ENCODE data around the gene NTRK3.
A peak's percentile ranks its signal among the peaks of the same experiment; 100 is the strongest.

The NTRK3 gene

GRCh38 chr15:88255484-88256278, 858 bp downstream of the NTRK3 start:
- Histone ChIP-seq H3K36me3 (ENCODE audit: insufficient read depth, low read length) (no peaks in the 10 kb centered on the region), H3K4me3 (ENCODE audit: low read length) (peak overlapping the region; percentile 45), H3K9me3 (replicated peaks; ENCODE audit: low read length) (no peaks in the 10 kb centered on the region), H3K27me3 (ENCODE audit: control insufficient read depth, insufficient read depth, low read length) (peaks cover 59% of the 10 kb centered on the region), H3K4me2 (ENCODE audit: low read length) (peak overlapping the region; percentile 81), H3K4me1 (ENCODE audit: control insufficient read depth, insufficient read depth, low read length) (peaks cover 3% of the 10 kb centered on the region), H3K9ac (ENCODE audit: low read depth, low read length) (no peak overlapping the region)

- H3K27me3 ChIP-seq (ENCODE audit: control insufficient read depth, insufficient read depth, low read length) = peaks cover 56% of the 10 kb centered on the region
Measured at GRCh38 chr15:88255087-88255483, 1.5 kb downstream of the NTRK3 start.

GRCh38 chr15:88252441-88252840, 4.1 kb downstream of the NTRK3 start:
- Histone ChIP-seq H3K4me3 (ENCODE audit: low read length) (no peak overlapping the region), H3K9ac (ENCODE audit: low read depth, low read length) (no peak overlapping the region), H3K36me3 (ENCODE audit: insufficient read depth, low read length) (no peaks in the 10 kb centered on the region), H3K4me1 (ENCODE audit: control insufficient read depth, insufficient read depth, low read length) (peaks cover 2% of the 10 kb centered on the region), H3K4me2 (ENCODE audit: low read length) (no peak overlapping the region), H3K9me3 (replicated peaks; ENCODE audit: low read length) (no peaks in the 10 kb centered on the region), H3K27me3 (ENCODE audit: control insufficient read depth, insufficient read depth, low read length) (peaks cover 39% of the 10 kb centered on the region)

More at GRCh38 chr15:88255087-88255483, 1.5 kb downstream of the NTRK3 start:
- no peaks in the 10 kb centered on the region for H3K36me3 ChIP-seq (ENCODE audit: insufficient read depth, low read length)
- H3K4me1 ChIP-seq (ENCODE audit: control insufficient read depth, insufficient read depth, low read length) = peaks cover 3% of the 10 kb centered on the region
- H3K4me3 ChIP-seq (ENCODE audit: low read length) = no peak overlapping the region
- no peaks in the 10 kb centered on the region for H3K9me3 ChIP-seq (replicated peaks; ENCODE audit: low read length)
- H3K4me2 ChIP-seq (ENCODE audit: low read length) = peak overlapping the region; percentile 81
- H3K9ac ChIP-seq (ENCODE audit: low read depth, low read length) = no peak overlapping the region

- H3K36me3 ChIP-seq (ENCODE audit: insufficient read depth, low read length) = no peaks in the 10 kb centered on the region
- peaks cover 3% of the 10 kb centered on the region for H3K4me1 ChIP-seq (ENCODE audit: control insufficient read depth, insufficient read depth, low read length)
- H3K9me3 ChIP-seq (replicated peaks; ENCODE audit: low read length) = no peaks in the 10 kb centered on the region
- no peak overlapping the region for H3K9ac ChIP-seq (ENCODE audit: low read depth, low read length)
- no peak overlapping the region for H3K4me2 ChIP-seq (ENCODE audit: low read length)
- no peak overlapping the region for H3K4me3 ChIP-seq (ENCODE audit: low read length)
- H3K27me3 ChIP-seq (ENCODE audit: control insufficient read depth, insufficient read depth, low read length) = peaks cover 43% of the 10 kb centered on the region
Measured at GRCh38 chr15:88250826-88251225, 5.7 kb downstream of the NTRK3 start.

GRCh38 chr15:88249220-88249619, 7.3 kb downstream of the NTRK3 start:
- Histone ChIP-seq H3K4me2 (ENCODE audit: low read length) (no peak overlapping the region), H3K4me1 (ENCODE audit: control insufficient read depth, insufficient read depth, low read length) (peaks cover 3% of the 10 kb centered on the region), H3K27me3 (ENCODE audit: control insufficient read depth, insufficient read depth, low read length) (peaks cover 38% of the 10 kb centered on the region), H3K36me3 (ENCODE audit: insufficient read depth, low read length) (no peaks in the 10 kb centered on the region), H3K9me3 (replicated peaks; ENCODE audit: low read length) (no peaks in the 10 kb centered on the region), H3K9ac (ENCODE audit: low read depth, low read length) (no peak overlapping the region), H3K4me3 (ENCODE audit: low read length) (no peak overlapping the region)

GRCh38 chr15:88247914-88248313, 8.6 kb downstream of the NTRK3 start:
- no peak overlapping the region for H3K4me3 ChIP-seq (ENCODE audit: low read length)
- peaks cover 3% of the 10 kb centered on the region for H3K4me1 ChIP-seq (ENCODE audit: control insufficient read depth, insufficient read depth, low read length)
- peaks cover 31% of the 10 kb centered on the region for H3K27me3 ChIP-seq (ENCODE audit: control insufficient read depth, insufficient read depth, low read length)
- no peaks in the 10 kb centered on the region for H3K36me3 ChIP-seq (ENCODE audit: insufficient read depth, low read length)
- no peaks in the 10 kb centered on the region for H3K9me3 ChIP-seq (replicated peaks; ENCODE audit: low read length)
- H3K9ac ChIP-seq (ENCODE audit: low read depth, low read length) = no peak overlapping the region
- H3K4me2 ChIP-seq (ENCODE audit: low read length) = no peak overlapping the region

GRCh38 chr15:88246666-88247446, 9.7 kb downstream of the NTRK3 start:
- H3K9ac ChIP-seq (ENCODE audit: low read depth, low read length) = no peak overlapping the region

GRCh38 chr15:88246081-88246480, 10.5 kb downstream of the NTRK3 start:
- no peaks in the 10 kb centered on the region for H3K9me3 ChIP-seq (replicated peaks; ENCODE audit: low read length)
- H3K4me2 ChIP-seq (ENCODE audit: low read length) = no peak overlapping the region
- no peak overlapping the region for H3K9ac ChIP-seq (ENCODE audit: low read depth, low read length)
- no peaks in the 10 kb centered on the region for H3K36me3 ChIP-seq (ENCODE audit: insufficient read depth, low read length)
- no peak overlapping the region for H3K4me3 ChIP-seq (ENCODE audit: low read length)
- H3K27me3 ChIP-seq (ENCODE audit: control insufficient read depth, insufficient read depth, low read length) = peaks cover 31% of the 10 kb centered on the region
- H3K4me1 ChIP-seq (ENCODE audit: control insufficient read depth, insufficient read depth, low read length) = peaks cover 3% of the 10 kb centered on the region

More at GRCh38 chr15:88246666-88247446, 9.7 kb downstream of the NTRK3 start:
- Histone ChIP-seq H3K27me3 (ENCODE audit: control insufficient read depth, insufficient read depth, low read length) (peaks cover 31% of the 10 kb centered on the region), H3K9me3 (replicated peaks; ENCODE audit: low read length) (no peaks in the 10 kb centered on the region), H3K4me2 (ENCODE audit: low read length) (peak overlapping the region; percentile 67), H3K4me1 (ENCODE audit: control insufficient read depth, insufficient read depth, low read length) (peaks cover 3% of the 10 kb centered on the region), H3K36me3 (ENCODE audit: insufficient read depth, low read length) (no peaks in the 10 kb centered on the region), H3K4me3 (ENCODE audit: low read length) (peak overlapping the region; percentile 41)

- H3K9ac ChIP-seq (ENCODE audit: low read depth, low read length) = no peak overlapping the region
- H3K4me2 ChIP-seq (ENCODE audit: low read length) = no peak overlapping the region
- H3K4me3 ChIP-seq (ENCODE audit: low read length) = no peak overlapping the region
- peaks cover 31% of the 10 kb centered on the region for H3K27me3 ChIP-seq (ENCODE audit: control insufficient read depth, insufficient read depth, low read length)
- H3K36me3 ChIP-seq (ENCODE audit: insufficient read depth, low read length) = no peaks in the 10 kb centered on the region
- peaks cover 3% of the 10 kb centered on the region for H3K4me1 ChIP-seq (ENCODE audit: control insufficient read depth, insufficient read depth, low read length)
- no peaks in the 10 kb centered on the region for H3K9me3 ChIP-seq (replicated peaks; ENCODE audit: low read length)
Measured at GRCh38 chr15:88243895-88244787, 12.4 kb downstream of the NTRK3 start.

GRCh38 chr15:88242586-88243555, 13.7 kb downstream of the NTRK3 start:
- no peaks in the 10 kb centered on the region for H3K9me3 ChIP-seq (replicated peaks; ENCODE audit: low read length)
- no peak overlapping the region for H3K4me2 ChIP-seq (ENCODE audit: low read length)
- H3K4me1 ChIP-seq (ENCODE audit: control insufficient read depth, insufficient read depth, low read length) = peaks cover 3% of the 10 kb centered on the region
- no peaks in the 10 kb centered on the region for H3K36me3 ChIP-seq (ENCODE audit: insufficient read depth, low read length)
- H3K27me3 ChIP-seq (ENCODE audit: control insufficient read depth, insufficient read depth, low read length) = peaks cover 27% of the 10 kb centered on the region
- H3K4me3 ChIP-seq (ENCODE audit: low read length) = no peak overlapping the region
- no peak overlapping the region for H3K9ac ChIP-seq (ENCODE audit: low read depth, low read length)

Data from skeletal muscle satellite cell (primary cell).